Endometrium (tissue), 2 donors: Measurements from ENCODE around the gene CNTN3.

ENCODE experiments used
- FAIRE-seq: peaks from 2 replicates; lab custom pipeline; 2012; peaks lifted over from hg19 to GRCh38; lab: Jason Lieb, UNC
- donor health status: control.
- donor health status: control.

Gene CNTN3

GRCh38 chr3:74614107-74614967 lies at the start of gene CNTN3:
CNTN3 (minus strand) TSS chr3:74614659; CDS start chr3:74521112, 93,547 bp downstream.
- FAIRE-seq: no peak

- no peak for FAIRE-seq
Measured at GRCh38 chr3:74663178-74663577, 48.7 kb upstream of the CNTN3 start.

GRCh38 chr3:74661672-74662071 lies 47.2 kb upstream of the CNTN3 start:
- no peak for FAIRE-seq

GRCh38 chr3:74651885-74652284 lies 37.4 kb upstream of the CNTN3 start:
- no peak for FAIRE-seq

- FAIRE-seq: no peak
Measured at GRCh38 chr3:74651292-74651691, 36.8 kb upstream of the CNTN3 start.

- FAIRE-seq: no peak
Measured at GRCh38 chr3:74648107-74648506, 33.6 kb upstream of the CNTN3 start.

- FAIRE-seq: no peak
Measured at GRCh38 chr3:74646094-74646493, 31.6 kb upstream of the CNTN3 start.

GRCh38 chr3:74643636-74644035 lies 29.2 kb upstream of the CNTN3 start:
- no peak for FAIRE-seq

GRCh38 chr3:74642876-74643275 lies 28.4 kb upstream of the CNTN3 start:
- no peak for FAIRE-seq

GRCh38 chr3:74640211-74640610 lies 25.8 kb upstream of the CNTN3 start:
- no peak for FAIRE-seq

GRCh38 chr3:74639681-74640080 lies 25.2 kb upstream of the CNTN3 start:
- no peak for FAIRE-seq

GRCh38 chr3:74636981-74637380 lies 22.5 kb upstream of the CNTN3 start:
- no peak for FAIRE-seq

GRCh38 chr3:74633021-74633420 lies 18.6 kb upstream of the CNTN3 start:
- no peak for FAIRE-seq

GRCh38 chr3:74631351-74632140 lies 17.1 kb upstream of the CNTN3 start:
- no peak for FAIRE-seq

- peak; percentile 74 for FAIRE-seq
Measured at GRCh38 chr3:74630602-74631001, 16.1 kb upstream of the CNTN3 start.

GRCh38 chr3:74626011-74626410 lies 11.6 kb upstream of the CNTN3 start:
- no peak for FAIRE-seq

- no peak for FAIRE-seq
Measured at GRCh38 chr3:74624301-74624700, 9.8 kb upstream of the CNTN3 start.

- FAIRE-seq: no peak
Measured at GRCh38 chr3:74623261-74623836, 8.9 kb upstream of the CNTN3 start.

GRCh38 chr3:74621581-74621980 lies 7.1 kb upstream of the CNTN3 start:
- FAIRE-seq: no peak

- no peak for FAIRE-seq
Measured at GRCh38 chr3:74617776-74618175, 3.3 kb upstream of the CNTN3 start.

GRCh38 chr3:74613521-74614106 lies 845 bp downstream of the CNTN3 start:
- FAIRE-seq: no peak

GRCh38 chr3:74613060-74613459 lies 1.4 kb downstream of the CNTN3 start:
- FAIRE-seq: no peak

GRCh38 chr3:74611206-74611605 lies 3.3 kb downstream of the CNTN3 start:
- FAIRE-seq: no peak
